ENCODE results near the gene NLRP9.
"Not testable (repeated sequence)": the region's sequence is repeated elsewhere in the genome, so short reads cannot be mapped to it uniquely, and the experiment has no call there.

Gene NLRP9

DNA sequence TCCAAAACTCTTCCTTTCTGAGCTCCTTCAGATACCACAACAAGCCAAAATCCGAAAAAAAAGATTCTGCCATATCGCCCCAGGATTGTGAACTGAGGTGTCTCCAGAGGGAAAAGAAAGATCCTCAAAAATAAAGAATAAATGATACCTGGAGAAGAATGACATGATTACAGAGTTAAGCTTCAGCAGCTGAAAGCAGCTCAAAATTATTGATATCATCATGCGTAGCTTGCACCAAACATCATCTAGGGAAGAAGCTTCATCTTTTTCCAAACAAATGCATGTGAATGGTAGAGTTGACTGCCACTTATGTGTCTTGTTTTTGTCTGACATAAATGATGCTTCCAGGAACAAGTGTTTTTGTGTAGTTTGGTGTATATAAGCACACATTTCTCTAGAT, at the start of gene NLRP9:
NLRP9 (minus strand) TSS at position 101 of the 400 bp plus-strand sequence; CDS start at position 73, 28 bp downstream.
- no CpG with 5 or more reads among the region's 3 CpGs for WGBS (ENCODE audit: insufficient coverage, insufficient read length)
- Histone ChIP-seq H3K4me3 (ENCODE audit: low read length) (no peak within 1 kb of the TSS), H3K36me3 (ENCODE audit: control insufficient read depth, insufficient read depth, low read length) (no peaks in the 10 kb centered on the region), H3K9me3 (ENCODE audit: control insufficient read depth, insufficient read depth, low read length) (peaks cover 7% of the 10 kb centered on the region), H3K4me1 (ENCODE audit: control insufficient read depth, insufficient read depth, low read length) (no peaks in the 10 kb centered on the region), H3K27ac (ENCODE audit: low read length) (no peak within 1 kb of the TSS), H3K27me3 (ENCODE audit: control insufficient read depth, insufficient read depth, low read length) (no peaks in the 10 kb centered on the region)
- DNase-seq (ENCODE audit: low read depth, low spot score): no peak

DNA sequence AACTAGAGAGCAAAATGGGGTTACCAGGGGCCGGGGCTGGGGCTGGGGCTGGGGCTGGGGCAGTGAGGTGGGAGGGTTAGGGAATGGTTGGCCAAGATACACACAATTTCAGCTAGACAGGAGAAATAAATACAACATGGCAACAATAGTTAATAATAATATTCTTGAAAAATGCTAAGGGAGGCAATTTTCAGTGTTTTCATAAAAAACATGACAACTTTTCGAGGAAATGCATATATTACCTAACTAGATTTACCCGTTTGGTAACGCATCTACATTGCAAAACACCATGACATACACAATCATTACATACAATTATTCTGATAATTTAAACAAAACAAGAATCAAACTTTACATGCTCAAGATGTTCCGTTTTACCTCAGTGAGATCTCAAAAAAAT, 42.9 kb upstream of the NLRP9 start:
- WGBS (ENCODE audit: insufficient coverage, insufficient read length): no CpG with 5 or more reads among the region's 5 CpGs

DNA sequence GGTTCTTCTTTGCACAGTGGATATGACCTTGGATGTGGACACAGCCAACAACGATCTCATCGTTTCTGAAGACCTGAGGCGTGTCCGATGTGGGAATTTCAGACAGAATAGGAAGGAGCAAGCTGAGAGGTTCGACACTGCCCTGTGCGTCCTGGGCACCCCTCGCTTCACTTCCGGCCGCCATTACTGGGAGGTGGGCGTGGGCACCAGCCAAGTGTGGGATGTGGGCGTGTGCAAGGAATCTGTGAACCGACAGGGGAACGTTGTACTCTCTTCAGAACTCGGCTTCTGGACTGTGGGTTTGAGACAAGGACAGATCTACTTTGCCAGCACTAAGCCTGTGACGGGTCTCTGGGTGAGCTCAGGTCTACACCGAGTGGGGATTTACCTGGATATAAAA, 40.1 kb upstream of the NLRP9 start:
- no peaks in the 10 kb centered on the region; the same call in 1 of the 2 replicates for H3K4me1 ChIP-seq (ENCODE audit: control insufficient read depth, insufficient read depth, low read length)
- H3K36me3 ChIP-seq (ENCODE audit: control insufficient read depth, insufficient read depth, low read length): no peaks in the 10 kb centered on the region
- H3K9me3 ChIP-seq (ENCODE audit: control insufficient read depth, insufficient read depth, low read length): peaks cover 5% of the 10 kb centered on the region
- no peak for DNase-seq (ENCODE audit: low read depth, low spot score)
- no peak overlapping the region for H3K27ac ChIP-seq (ENCODE audit: low read length)
- H3K4me3 ChIP-seq (ENCODE audit: low read length): no peak overlapping the region
- no peaks in the 10 kb centered on the region for H3K27me3 ChIP-seq (ENCODE audit: control insufficient read depth, insufficient read depth, low read length)
- WGBS (ENCODE audit: insufficient coverage, insufficient read length): no CpG with 5 or more reads among the region's 16 CpGs

More for the DNA sequence above, 42.9 kb upstream of the NLRP9 start:
- peaks cover 14% of the 10 kb centered on the region for H3K9me3 ChIP-seq (ENCODE audit: control insufficient read depth, insufficient read depth, low read length)
- no peak overlapping the region for H3K4me3 ChIP-seq (ENCODE audit: low read length)
- no peak for DNase-seq (ENCODE audit: low read depth, low spot score)
- no peaks in the 10 kb centered on the region for H3K36me3 ChIP-seq (ENCODE audit: control insufficient read depth, insufficient read depth, low read length)
- no peaks in the 10 kb centered on the region for H3K27me3 ChIP-seq (ENCODE audit: control insufficient read depth, insufficient read depth, low read length)
- H3K27ac ChIP-seq (ENCODE audit: low read length): no peak overlapping the region
- H3K4me1 ChIP-seq (ENCODE audit: control insufficient read depth, insufficient read depth, low read length): no peaks in the 10 kb centered on the region; the same call in 1 of the 2 replicates

DNA sequence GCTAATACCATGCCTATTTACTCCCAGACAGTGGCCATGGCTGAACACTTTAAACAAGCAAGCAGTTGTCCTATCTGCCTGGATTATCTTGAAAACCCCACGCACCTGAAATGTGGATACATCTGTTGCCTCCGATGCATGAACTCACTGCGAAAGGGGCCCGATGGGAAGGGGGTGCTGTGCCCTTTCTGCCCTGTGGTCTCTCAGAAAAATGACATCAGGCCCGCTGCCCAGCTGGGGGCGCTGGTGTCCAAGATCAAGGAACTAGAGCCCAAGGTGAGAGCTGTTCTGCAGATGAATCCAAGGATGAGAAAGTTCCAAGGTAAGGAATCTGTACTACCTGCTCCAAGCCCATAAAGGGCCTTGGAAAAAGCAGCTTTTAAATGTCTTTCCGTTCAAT, 39.3 kb upstream of the NLRP9 start:
- peaks cover 5% of the 10 kb centered on the region for H3K9me3 ChIP-seq (ENCODE audit: control insufficient read depth, insufficient read depth, low read length)
- H3K27me3 ChIP-seq (ENCODE audit: control insufficient read depth, insufficient read depth, low read length): no peaks in the 10 kb centered on the region
- no peaks in the 10 kb centered on the region; the same call in 1 of the 2 replicates for H3K4me1 ChIP-seq (ENCODE audit: control insufficient read depth, insufficient read depth, low read length)
- no peak overlapping the region for H3K4me3 ChIP-seq (ENCODE audit: low read length)
- no peaks in the 10 kb centered on the region for H3K36me3 ChIP-seq (ENCODE audit: control insufficient read depth, insufficient read depth, low read length)
- DNase-seq (ENCODE audit: low read depth, low spot score): no peak
- no CpG with 5 or more reads among the region's 7 CpGs for WGBS (ENCODE audit: insufficient coverage, insufficient read length)
- no peak overlapping the region for H3K27ac ChIP-seq (ENCODE audit: low read length)

DNA sequence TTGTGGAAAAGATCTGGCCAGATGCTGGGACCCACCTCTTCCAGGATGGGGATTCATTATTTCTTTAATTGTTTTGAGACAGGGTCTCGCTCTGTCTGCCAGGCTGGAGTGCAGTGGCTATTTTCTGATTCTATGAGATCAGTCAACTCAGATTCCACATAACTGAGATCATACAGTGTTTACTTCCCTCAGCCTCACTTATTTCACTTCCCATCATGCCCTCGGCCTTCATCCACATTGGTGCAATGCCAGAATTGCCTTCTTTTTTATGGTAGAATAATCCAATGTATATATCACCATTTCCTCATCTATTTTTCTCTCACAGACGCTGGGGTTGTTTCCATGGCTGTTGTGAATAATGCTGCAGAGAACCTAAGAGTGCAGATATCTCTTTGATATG, 31.4 kb upstream of the NLRP9 start:
- not testable (repeated sequence) for H3K9me3 ChIP-seq (ENCODE audit: control insufficient read depth, insufficient read depth, low read length); H3K4me1 ChIP-seq (ENCODE audit: control insufficient read depth, insufficient read depth, low read length); H3K27ac ChIP-seq (ENCODE audit: low read length); H3K27me3 ChIP-seq (ENCODE audit: control insufficient read depth, insufficient read depth, low read length); DNase-seq (ENCODE audit: low read depth, low spot score); H3K4me3 ChIP-seq (ENCODE audit: low read length); H3K36me3 ChIP-seq (ENCODE audit: control insufficient read depth, insufficient read depth, low read length)
- no CpG with 5 or more reads among the region's 3 CpGs for WGBS (ENCODE audit: insufficient coverage, insufficient read length)

DNA sequence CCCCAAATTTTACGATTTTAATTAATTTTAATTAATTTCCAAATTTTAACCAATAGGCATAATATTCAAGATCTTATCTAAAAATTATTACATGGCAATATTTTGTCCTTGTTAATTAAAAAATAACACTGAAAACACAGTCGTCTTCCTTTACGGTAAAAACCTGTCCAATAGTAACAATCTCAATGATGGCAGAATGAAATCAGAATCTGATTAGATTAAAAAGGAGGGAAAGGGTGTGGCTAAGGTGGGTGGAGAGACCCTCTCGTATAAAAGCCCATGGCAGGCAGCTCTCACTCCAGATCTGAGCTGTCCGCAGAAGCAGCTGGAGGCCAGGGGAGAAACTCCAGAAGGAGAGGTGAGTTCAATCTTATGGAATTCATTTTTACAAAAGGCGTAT, 30.6 kb upstream of the NLRP9 start, which contains the start of gene RFPL4AL1:
RFPL4AL1 (plus strand) TSS at position 301 of the 400 bp plus-strand sequence. CDS start 2,687 bp downstream, outside the sequence.
- not testable (repeated sequence) for H3K9me3 ChIP-seq (ENCODE audit: control insufficient read depth, insufficient read depth, low read length)
- WGBS (ENCODE audit: insufficient coverage, insufficient read length): no CpG with 5 or more reads among the region's 6 CpGs

DNA sequence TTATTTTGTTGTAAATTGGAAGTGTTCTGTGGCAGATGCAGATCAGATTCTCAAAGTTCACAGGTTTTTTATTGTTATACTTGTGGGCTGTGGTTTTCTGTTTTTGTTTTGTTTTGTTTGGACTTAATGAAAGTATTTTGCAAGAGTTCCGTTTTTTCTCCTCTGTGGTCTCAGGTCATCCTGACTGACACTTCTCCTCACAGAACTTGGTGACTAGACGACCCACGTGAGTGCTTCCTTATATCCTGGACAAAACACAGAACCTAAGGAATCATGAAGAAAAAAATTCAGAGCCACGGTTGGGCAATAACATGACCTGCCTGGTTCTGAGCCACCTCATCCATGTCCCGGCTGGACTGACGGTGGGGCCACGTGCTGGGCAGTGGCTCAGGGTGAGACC, 28.3 kb upstream of the NLRP9 start:
- no CpG with 5 or more reads among the region's 7 CpGs for WGBS (ENCODE audit: insufficient coverage, insufficient read length)
- no peak for DNase-seq (ENCODE audit: low read depth, low spot score)
- no peaks in the 10 kb centered on the region; the same call in 1 of the 2 replicates for H3K9me3 ChIP-seq (ENCODE audit: control insufficient read depth, insufficient read depth, low read length)

More for the DNA sequence above, 30.6 kb upstream of the NLRP9 start, which contains the start of gene RFPL4AL1:
- H3K4me1 ChIP-seq (ENCODE audit: control insufficient read depth, insufficient read depth, low read length); DNase-seq (ENCODE audit: low read depth, low spot score); H3K27me3 ChIP-seq (ENCODE audit: control insufficient read depth, insufficient read depth, low read length); H3K4me3 ChIP-seq (ENCODE audit: low read length); H3K27ac ChIP-seq (ENCODE audit: low read length); H3K36me3 ChIP-seq (ENCODE audit: control insufficient read depth, insufficient read depth, low read length): not testable (repeated sequence)

DNA sequence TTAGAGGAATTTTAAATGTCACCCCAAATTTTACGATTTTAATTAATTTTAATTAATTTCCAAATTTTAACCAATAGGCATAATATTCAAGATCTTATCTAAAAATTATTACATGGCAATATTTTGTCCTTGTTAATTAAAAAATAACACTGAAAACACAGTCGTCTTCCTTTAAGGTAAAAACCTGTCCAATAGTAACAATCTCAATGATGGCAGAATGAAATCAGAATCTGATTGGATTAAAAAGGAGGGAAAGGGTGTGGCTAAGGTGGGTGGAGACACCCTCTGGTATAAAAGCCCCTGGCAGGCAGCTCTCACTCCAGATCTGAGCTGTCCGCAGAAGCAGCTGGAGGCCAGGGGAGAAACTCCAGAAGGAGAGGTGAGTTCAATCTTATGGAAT, 20.6 kb upstream of the NLRP9 start, which contains the start of gene RFPL4A:
RFPL4A (plus strand) TSS at position 301 of the 400 bp plus-strand sequence. CDS start 2,704 bp downstream, outside the sequence.
- H3K9me3 ChIP-seq (ENCODE audit: control insufficient read depth, insufficient read depth, low read length); H3K4me1 ChIP-seq (ENCODE audit: control insufficient read depth, insufficient read depth, low read length); DNase-seq (ENCODE audit: low read depth, low spot score); H3K36me3 ChIP-seq (ENCODE audit: control insufficient read depth, insufficient read depth, low read length); H3K4me3 ChIP-seq (ENCODE audit: low read length); H3K27me3 ChIP-seq (ENCODE audit: control insufficient read depth, insufficient read depth, low read length); H3K27ac ChIP-seq (ENCODE audit: low read length): not testable (repeated sequence)
- no CpG with 5 or more reads among the region's 3 CpGs for WGBS (ENCODE audit: insufficient coverage, insufficient read length)

More for the DNA sequence above, 28.3 kb upstream of the NLRP9 start:
- Histone ChIP-seq H3K36me3 (ENCODE audit: control insufficient read depth, insufficient read depth, low read length) (no peaks in the 10 kb centered on the region), H3K4me3 (ENCODE audit: low read length) (no peak overlapping the region), H3K27me3 (ENCODE audit: control insufficient read depth, insufficient read depth, low read length) (no peaks in the 10 kb centered on the region), H3K4me1 (ENCODE audit: control insufficient read depth, insufficient read depth, low read length) (no peaks in the 10 kb centered on the region), H3K27ac (ENCODE audit: low read length) (no peak overlapping the region)

DNA sequence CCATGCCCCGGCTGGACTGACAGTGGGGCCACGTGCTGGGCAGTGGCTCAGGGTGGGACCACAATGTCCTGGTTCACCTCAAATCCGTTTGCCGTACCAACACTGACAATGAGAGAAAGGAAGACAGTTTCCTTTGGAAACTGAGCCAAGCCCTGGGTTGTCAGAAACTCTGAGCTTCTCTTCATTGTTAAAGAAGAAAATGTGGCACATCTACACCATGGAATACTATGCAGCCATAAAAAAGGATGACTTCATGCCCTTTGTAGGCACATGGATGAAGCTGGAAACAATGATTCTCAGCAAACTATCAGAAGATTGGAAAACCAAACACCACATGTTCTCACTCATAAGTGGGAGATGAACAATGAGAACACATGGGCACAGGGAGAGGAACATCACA, 18.6 kb upstream of the NLRP9 start:
- H3K27me3 ChIP-seq (ENCODE audit: control insufficient read depth, insufficient read depth, low read length); H3K4me3 ChIP-seq (ENCODE audit: low read length); H3K9me3 ChIP-seq (ENCODE audit: control insufficient read depth, insufficient read depth, low read length); H3K27ac ChIP-seq (ENCODE audit: low read length); H3K4me1 ChIP-seq (ENCODE audit: control insufficient read depth, insufficient read depth, low read length); DNase-seq (ENCODE audit: low read depth, low spot score); H3K36me3 ChIP-seq (ENCODE audit: control insufficient read depth, insufficient read depth, low read length): not testable (repeated sequence)
- no CpG with 5 or more reads among the region's 4 CpGs for WGBS (ENCODE audit: insufficient coverage, insufficient read length)

DNA sequence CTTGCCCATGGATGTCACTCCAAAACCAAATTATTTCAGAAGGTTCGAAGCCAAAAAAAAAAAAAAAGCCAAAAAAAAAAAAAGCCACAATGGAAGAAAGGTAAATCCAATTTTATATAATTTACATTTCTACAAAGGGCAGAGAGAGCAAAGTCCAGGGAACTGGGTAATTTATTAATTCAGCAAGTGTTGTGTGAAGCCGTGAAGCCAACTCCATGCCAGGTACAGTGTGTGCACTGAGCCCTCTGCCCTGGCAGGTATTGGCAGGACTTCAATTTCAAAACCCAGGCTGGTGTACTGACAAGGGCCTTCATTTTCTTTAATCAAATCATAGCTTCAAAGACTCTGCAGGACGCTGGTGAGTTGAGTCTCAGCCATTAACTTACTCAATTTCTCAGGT, 15.2 kb upstream of the NLRP9 start:
- H3K27me3 ChIP-seq (ENCODE audit: control insufficient read depth, insufficient read depth, low read length): no peaks in the 10 kb centered on the region

DNA sequence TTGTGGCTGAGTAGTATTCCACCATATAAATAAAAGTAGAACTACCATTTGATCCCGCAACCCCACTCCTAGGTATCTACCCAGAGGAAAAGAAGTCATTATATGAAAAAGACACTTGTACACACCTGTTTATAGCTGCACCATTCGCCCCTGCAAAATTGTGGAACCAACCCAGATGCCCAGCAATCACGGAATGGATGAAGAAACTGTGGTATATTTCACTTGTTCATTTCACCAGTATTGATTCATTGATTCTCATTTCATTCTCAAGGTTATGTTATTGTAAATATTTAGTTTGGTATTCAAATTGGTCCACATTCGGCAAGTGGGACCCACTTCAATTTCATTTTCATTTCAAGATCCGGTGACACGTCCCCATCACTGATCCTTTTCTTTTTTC, 12.5 kb upstream of the NLRP9 start:
- H3K27me3 ChIP-seq (ENCODE audit: control insufficient read depth, insufficient read depth, low read length): no peaks in the 10 kb centered on the region
- H3K4me3 ChIP-seq (ENCODE audit: low read length): no peak overlapping the region
- peaks cover 15% of the 10 kb centered on the region for H3K9me3 ChIP-seq (ENCODE audit: control insufficient read depth, insufficient read depth, low read length)
- DNase-seq (ENCODE audit: low read depth, low spot score): no peak
- no peaks in the 10 kb centered on the region for H3K36me3 ChIP-seq (ENCODE audit: control insufficient read depth, insufficient read depth, low read length)
- H3K27ac ChIP-seq (ENCODE audit: low read length): no peak overlapping the region
- no CpG with 5 or more reads among the region's 6 CpGs for WGBS (ENCODE audit: insufficient coverage, insufficient read length)
- no peaks in the 10 kb centered on the region for H3K4me1 ChIP-seq (ENCODE audit: control insufficient read depth, insufficient read depth, low read length)

More for the DNA sequence above, 15.2 kb upstream of the NLRP9 start:
- no peak for DNase-seq (ENCODE audit: low read depth, low spot score)
- Histone ChIP-seq H3K4me3 (ENCODE audit: low read length) (no peak overlapping the region), H3K9me3 (ENCODE audit: control insufficient read depth, insufficient read depth, low read length) (peaks cover 6% of the 10 kb centered on the region), H3K4me1 (ENCODE audit: control insufficient read depth, insufficient read depth, low read length) (no peaks in the 10 kb centered on the region), H3K36me3 (ENCODE audit: control insufficient read depth, insufficient read depth, low read length) (no peaks in the 10 kb centered on the region), H3K27ac (ENCODE audit: low read length) (no peak overlapping the region)
- WGBS (ENCODE audit: insufficient coverage, insufficient read length): no CpG with 5 or more reads among the region's 3 CpGs

Measured in iPS DF 6.9 (cell line).